OCI-LY7 (cell line): ENCODE results near the gene BCAR3.

Experiments used
- EZH2phosphoT487 ChIP-seq: fragments of 200-600 bp; sonication (generic); IDR thresholded peaks from 2 replicates; pipeline ENCODE4 v1.6.1; 2018; ENCODE audit warnings: low read depth, borderline replicate concordance, mild to moderate bottlenecking, mixed run types, antibody characterized with exemption, low read length, moderate library complexity, mixed read lengths
- TF ChIP-seq, protein P1 (sequence below): fragments of 200-600 bp; sonication (generic); conservative IDR thresholded peaks from 2 replicates; pipeline ENCODE4 v1.5.1; 2014; ENCODE audit warnings: mild to moderate bottlenecking, antibody characterized with exemption, low read length, moderate library complexity, mixed read lengths

DNA sequence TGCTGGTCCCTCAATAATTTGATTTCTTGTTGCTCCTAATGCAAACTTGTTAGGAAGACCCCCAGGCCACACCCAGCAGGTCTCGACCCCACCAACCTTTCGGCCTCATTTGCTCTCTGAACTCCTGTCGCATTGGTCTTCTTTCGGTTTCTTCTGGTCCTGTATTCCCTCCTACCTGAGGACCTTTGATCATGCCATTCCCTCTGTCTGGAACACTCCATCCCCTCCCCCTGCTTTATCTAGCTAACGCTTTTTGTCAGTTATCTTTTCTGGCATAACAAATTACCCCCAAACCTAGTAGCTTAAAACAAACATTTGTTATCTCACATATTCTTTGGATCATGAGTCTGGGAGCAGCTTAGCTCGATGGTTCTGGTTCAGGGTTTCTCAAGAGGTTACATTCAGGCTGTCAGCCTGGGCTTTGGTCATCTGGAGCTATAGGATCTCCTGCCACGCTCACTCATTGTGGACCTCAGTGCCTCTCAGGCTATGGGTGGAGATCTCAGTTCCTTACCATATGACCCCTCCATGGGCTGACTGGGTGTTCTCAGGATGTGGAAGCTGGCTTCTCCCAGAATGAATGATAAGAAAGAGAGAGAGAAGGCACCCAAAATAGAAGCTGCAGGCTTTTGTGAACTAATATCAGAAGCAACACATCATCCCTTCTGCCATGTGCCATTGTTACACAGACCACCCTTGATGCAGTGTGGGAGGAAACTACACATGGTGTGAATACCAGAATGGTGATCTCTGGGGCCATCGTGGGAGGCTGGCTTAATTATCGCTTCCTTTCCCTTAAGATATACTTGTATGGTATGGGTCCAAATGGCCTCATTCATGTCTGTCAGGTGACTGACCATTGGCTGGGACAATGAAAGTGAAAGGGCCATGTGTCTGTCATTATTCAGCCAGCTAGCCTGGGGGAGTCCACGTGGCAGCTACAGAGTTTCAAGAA, 29.1 kb upstream of the BCAR3 start:
- TF ChIP-seq, protein P1, sequence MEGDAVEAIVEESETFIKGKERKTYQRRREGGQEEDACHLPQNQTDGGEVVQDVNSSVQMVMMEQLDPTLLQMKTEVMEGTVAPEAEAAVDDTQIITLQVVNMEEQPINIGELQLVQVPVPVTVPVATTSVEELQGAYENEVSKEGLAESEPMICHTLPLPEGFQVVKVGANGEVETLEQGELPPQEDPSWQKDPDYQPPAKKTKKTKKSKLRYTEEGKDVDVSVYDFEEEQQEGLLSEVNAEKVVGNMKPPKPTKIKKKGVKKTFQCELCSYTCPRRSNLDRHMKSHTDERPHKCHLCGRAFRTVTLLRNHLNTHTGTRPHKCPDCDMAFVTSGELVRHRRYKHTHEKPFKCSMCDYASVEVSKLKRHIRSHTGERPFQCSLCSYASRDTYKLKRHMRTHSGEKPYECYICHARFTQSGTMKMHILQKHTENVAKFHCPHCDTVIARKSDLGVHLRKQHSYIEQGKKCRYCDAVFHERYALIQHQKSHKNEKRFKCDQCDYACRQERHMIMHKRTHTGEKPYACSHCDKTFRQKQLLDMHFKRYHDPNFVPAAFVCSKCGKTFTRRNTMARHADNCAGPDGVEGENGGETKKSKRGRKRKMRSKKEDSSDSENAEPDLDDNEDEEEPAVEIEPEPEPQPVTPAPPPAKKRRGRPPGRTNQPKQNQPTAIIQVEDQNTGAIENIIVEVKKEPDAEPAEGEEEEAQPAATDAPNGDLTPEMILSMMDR = no peak
- TF ChIP-seq EZH2phosphoT487 = no peak
